COLO829 (cell line): ENCODE measurements around the gene RGS6.

Experiments
- DNase-seq: peaks from one replicate; pipeline ENCODE4 v3.0.0; 2012; ENCODE audit warnings: low spot score

The RGS6 gene

GRCh38 chr14:72081137-72081536 lies 148.9 kb downstream of the RGS6 start:
- DNase-seq, result no peak

GRCh38 chr14:72084935-72085334 lies 152.7 kb downstream of the RGS6 start:
- DNase-seq, result no peak

GRCh38 chr14:72089625-72090024 lies 157.4 kb downstream of the RGS6 start:
- no peak for DNase-seq

GRCh38 chr14:72094844-72095582 lies 162.8 kb downstream of the RGS6 start:
- DNase-seq, result no peak

- DNase-seq, result no peak
Observed at GRCh38 chr14:72097173-72097783, 165.0 kb downstream of the RGS6 start.

GRCh38 chr14:72098210-72098609 lies 166.0 kb downstream of the RGS6 start:
- no peak for DNase-seq

- DNase-seq, result no peak
Observed at GRCh38 chr14:72099566-72099965, 167.3 kb downstream of the RGS6 start.

GRCh38 chr14:72104011-72104613 lies 171.9 kb downstream of the RGS6 start:
- peak; percentile 26 for DNase-seq

- DNase-seq, result no peak
Observed at GRCh38 chr14:72111911-72112310, 179.7 kb downstream of the RGS6 start.

- no peak for DNase-seq
Observed at GRCh38 chr14:72118841-72119240, 186.6 kb downstream of the RGS6 start.

- no peak for DNase-seq
Observed at GRCh38 chr14:72120315-72120714, 188.1 kb downstream of the RGS6 start.

GRCh38 chr14:72123755-72124154 lies 191.5 kb downstream of the RGS6 start:
- DNase-seq, result no peak

- no peak for DNase-seq
Observed at GRCh38 chr14:72124171-72124570, 191.9 kb downstream of the RGS6 start.

- DNase-seq, result no peak
Observed at GRCh38 chr14:72126091-72126490, 193.9 kb downstream of the RGS6 start.

- no peak for DNase-seq
Observed at GRCh38 chr14:72126561-72126960, 194.3 kb downstream of the RGS6 start.

GRCh38 chr14:72128629-72129028 lies 196.4 kb downstream of the RGS6 start:
- DNase-seq, result no peak

GRCh38 chr14:72129291-72129690 lies 197.1 kb downstream of the RGS6 start:
- no peak for DNase-seq

GRCh38 chr14:72141084-72141483 lies 208.9 kb downstream of the RGS6 start:
- no peak for DNase-seq

GRCh38 chr14:72142328-72142727 lies 210.1 kb downstream of the RGS6 start:
- DNase-seq, result no peak

- no peak for DNase-seq
Observed at GRCh38 chr14:72146241-72146640, 214.0 kb downstream of the RGS6 start.

GRCh38 chr14:72154645-72155378 lies 222.6 kb downstream of the RGS6 start:
- no peak for DNase-seq

GRCh38 chr14:72155379-72155993 lies 223.3 kb downstream of the RGS6 start:
- no peak for DNase-seq
